GM23338 (cell line): ENCODE data around the gene INPP5A. TPM values are rescaled to one million over a fixed set of nuclear protein-coding genes. Genes with fewer than 3 reads are reported as not detected.
"Not testable (repeated sequence)": the region's sequence is repeated elsewhere in the genome, so short reads cannot be mapped to it uniquely, and the experiment has no call there.

ENCODE experiments used
- ATAC-seq: fragments of 200-7000 bp; cut with Tn5 transposase; 3 replicates; pipeline ENCODE4 v1.9.1; 2020
- DNase-seq: peaks from one replicate; pipeline ENCODE4 v3.0.0-alpha.2; 2015; ENCODE audit warnings: low spot score
- H2AFZ ChIP-seq: fragments of 200-600 bp; sonication (generic); 2 replicates; pipeline ENCODE4 v1.8.0; 2016; ENCODE audit warnings: antibody characterized with exemption, mild to moderate bottlenecking, moderate library complexity
- H3F3A ChIP-seq: fragments of 200-600 bp; sonication (generic); replicated peaks from 2 replicates; pipeline ENCODE4 v1.8.0; 2017; ENCODE audit warnings: antibody characterized with exemption, mixed run types, low read depth
- H3K27ac ChIP-seq: fragments of 200-600 bp; sonication (generic); 2 replicates; pipeline ENCODE4 v1.6.1; 2016; ENCODE audit warnings: low read depth
- H3K27me3 ChIP-seq: fragments of 200-600 bp; sonication (generic); 2 replicates; pipeline ENCODE4 v1.8.0; 2016; ENCODE audit warnings: mild to moderate bottlenecking, mixed run types, moderate library complexity; ENCODE audit not compliant: insufficient read depth
- H3K36me3 ChIP-seq: fragments of 200-600 bp; sonication (generic); 2 replicates; pipeline ENCODE4 v1.8.0; 2016; ENCODE audit warnings: mild to moderate bottlenecking; ENCODE audit not compliant: insufficient read depth
- H3K4me1 ChIP-seq: fragments of 200-600 bp; sonication (generic); 2 replicates; pipeline ENCODE4 v1.8.0; 2016; ENCODE audit warnings: mild to moderate bottlenecking, moderate library complexity; ENCODE audit not compliant: insufficient read depth
- H3K4me2 ChIP-seq: fragments of 200-600 bp; sonication (generic); 2 replicates; pipeline ENCODE4 v1.7.1; 2017; ENCODE audit warnings: mixed run types
- H3K4me3 ChIP-seq: fragments of 200-600 bp; sonication (generic); 2 replicates; pipeline ENCODE4 v1.6.1; 2016; ENCODE audit warnings: mixed run types
- H3K79me2 ChIP-seq: fragments of 200-600 bp; sonication (generic); replicated peaks from 2 replicates; pipeline ENCODE4 v1.8.0; 2017; ENCODE audit warnings: mild to moderate bottlenecking; ENCODE audit not compliant: insufficient read depth
- H3K9me2 ChIP-seq: fragments of 200-600 bp; sonication (generic); 2 replicates; pipeline ENCODE4 v1.8.0; 2017; ENCODE audit not compliant: insufficient read depth
- H4K20me1 ChIP-seq: fragments of 200-600 bp; sonication (generic); replicated peaks from 2 replicates; pipeline ENCODE4 v1.8.0; 2017; ENCODE audit warnings: mild to moderate bottlenecking; ENCODE audit not compliant: insufficient read depth
- H3K27ac Mint-ChIP-seq: 2 replicates; pipeline ENCODE4 v1.8.0; 2020; ENCODE audit warnings: inconsistent platforms, mild to moderate bottlenecking, moderate library complexity, mixed read lengths
- H3K27me3 Mint-ChIP-seq: 3 replicates; pipeline ENCODE4 v1.8.0; 2022; ENCODE audit warnings: low read depth, mild to moderate bottlenecking, moderate library complexity, mixed read lengths, inconsistent platforms; ENCODE audit not compliant: insufficient read depth, poor library complexity
- H3K36me3 Mint-ChIP-seq: 3 replicates; pipeline ENCODE4 v1.8.0; 2021; ENCODE audit warnings: low read depth, mild to moderate bottlenecking, inconsistent platforms, moderate library complexity, mixed read lengths
- H3K4me1 Mint-ChIP-seq: 3 replicates; pipeline ENCODE4 v1.8.0; 2020; ENCODE audit warnings: mild to moderate bottlenecking, inconsistent platforms, mixed read lengths
- H3K4me3 Mint-ChIP-seq: 3 replicates; pipeline ENCODE4 v1.8.0; 2021; ENCODE audit warnings: moderate library complexity, mild to moderate bottlenecking, inconsistent platforms, mixed read lengths
- H3K9me3 Mint-ChIP-seq: 3 replicates; pipeline ENCODE4 v1.8.0; 2020; ENCODE audit warnings: moderate library complexity, mild to moderate bottlenecking, inconsistent platforms, mixed read lengths
- CREB1 ChIP-seq: fragments of 250-450 bp; sonication (Bioruptor Pico); IDR thresholded peaks from 2 replicates; pipeline ENCODE4 v1.5.0; 2020; ENCODE audit warnings: low read depth, mild to moderate bottlenecking, moderate library complexity
- EZH2 ChIP-seq: fragments of 200-600 bp; sonication (generic); IDR thresholded peaks from one replicate; pipeline ENCODE4 v1.8.0; 2017; ENCODE audit warnings: antibody characterized with exemption, mild to moderate bottlenecking, low read depth; ENCODE audit not compliant: unreplicated experiment
- EZH2phosphoT487 ChIP-seq: fragments of 200-600 bp; sonication (generic); IDR thresholded peaks from one replicate; pipeline ENCODE4 v1.8.1; 2018; ENCODE audit warnings: antibody characterized with exemption; ENCODE audit not compliant: unreplicated experiment
- REST ChIP-seq: IDR thresholded peaks from one replicate; pipeline ENCODE4 v1.6.1; 2018; ENCODE audit warnings: antibody characterized with exemption; ENCODE audit not compliant: unreplicated experiment
- STAT1 ChIP-seq: IDR thresholded peaks from one replicate; pipeline ENCODE4 v1.6.1; 2016; ENCODE audit warnings: antibody characterized with exemption; ENCODE audit not compliant: unreplicated experiment
- ZNF462 ChIP-seq: fragments of 250-450 bp; sonication (Bioruptor Pico); IDR thresholded peaks from 2 replicates; pipeline ENCODE4 v1.5.0; 2020; ENCODE audit warnings: mild to moderate bottlenecking, moderate library complexity
- polyA plus RNA-seq: library from polyadenylated mRNA; unstranded; fragments of >200 nt; fragmentation: Nextera tagmentation; extraction: Ambion mirVana; gene quantifications from 2 replicates; pipeline ENCODE4 v1.2.1, GENCODE V29; 2016
- total RNA-seq: library from RNA; depleted of rRNA; stranded (reverse); fragments of >200 nt; shearing (Covaris generic); gene quantifications from 2 replicates; pipeline ENCODE4 v1.2.3, GENCODE V29; 2014

The INPP5A gene
- total and polyA plus RNA-seq, 2 experiments from 2014 or later: 5.9 to 40.6 TPM

- TF ChIP-seq ZNF462 (CRISPR knock-in tag) (no peak), REST (no peak), EZH2 (no peak), CREB1 (CRISPR knock-in tag) (no peak), EZH2phosphoT487 (no peak), STAT1 (no peak)
These were observed 253.6 kb downstream of the INPP5A start (continued) for GRCh38 chr10:132790934-132791829.

GRCh38 chr10:132792099-132792498 lies 254.5 kb downstream of the INPP5A start:
- peaks cover 37% of the 10 kb centered on the region for H3K27me3 Mint-ChIP-seq
- not testable (repeated sequence) for H3K9me2 ChIP-seq, ATAC-seq, H3K9me3 Mint-ChIP-seq, H4K20me1 ChIP-seq, H3K4me1 ChIP-seq, H3K4me3 ChIP-seq, H3K79me2 ChIP-seq, H3K4me3 Mint-ChIP-seq, H3K27ac ChIP-seq, H3K4me2 ChIP-seq, H3K36me3 ChIP-seq, H3K36me3 Mint-ChIP-seq, H3K4me1 Mint-ChIP-seq, DNase-seq, H3K27ac Mint-ChIP-seq, H3F3A ChIP-seq, H2AFZ ChIP-seq
- H3K27me3 ChIP-seq: peaks cover 34% of the 10 kb centered on the region
